Esophagus muscularis mucosa (tissue), 4 donors: ENCODE measurements around the gene COL5A1. TPM values are rescaled to one million over a fixed set of nuclear protein-coding genes. Genes with fewer than 3 reads are reported as not detected.

Source experiments
- DNase-seq: peaks from one replicate; pipeline ENCODE4 v3.0.0-alpha.2; 2017; ENCODE audit errors: extremely low spot score
- H3K27ac ChIP-seq, 4 donors: fragments of 200-600 bp; sonication (generic); replicated peaks in 1 of 4; 1 replicate in 3 of 4; 2 replicates in 1 of 4; pipeline ENCODE4 v1.5.1; 2016 to 2019; ENCODE audit warnings: mild to moderate bottlenecking in 1 of 4
- H3K27me3 ChIP-seq, 4 donors: fragments of 200-600 bp; sonication (generic); one replicate each; pipeline versions ENCODE4 v1.5.1 to v1.6.0; 2016 to 2019
- H3K36me3 ChIP-seq, 4 donors: fragments of 200-600 bp; sonication (generic); one replicate each; pipeline ENCODE4 v1.5.1; 2016 to 2019
- H3K4me1 ChIP-seq, 4 donors: fragments of 200-600 bp; sonication (generic); one replicate each; pipeline ENCODE4 v1.5.1; 2016 to 2019
- H3K4me3 ChIP-seq, 4 donors: fragments of 200-600 bp; sonication (generic); 1 replicate in 2 of 4; 2 replicates in 2 of 4; pipeline ENCODE4 v1.5.1; 2016 to 2019; ENCODE audit warnings: mild to moderate bottlenecking in 4 of 4, moderate library complexity in 1 of 4
- H3K9me3 ChIP-seq, 4 donors: fragments of 200-600 bp; sonication (generic); 1 replicate in 3 of 4; 2 replicates in 1 of 4; pipeline ENCODE4 v1.5.1; 2016 to 2019
- EP300 ChIP-seq: sonication (generic); formaldehyde crosslinking; IDR thresholded peaks from one replicate; pipeline ENCODE4 v1.6.1; 2017; ENCODE audit warnings: antibody characterized with exemption
- POLR2A ChIP-seq: fragments of 450-650 bp; IDR thresholded peaks from one replicate; pipeline ENCODE4 v1.6.1; 2017; ENCODE audit warnings: antibody characterized with exemption, moderate library complexity, mild to moderate bottlenecking, low read depth
- POLR2AphosphoS5 ChIP-seq, 2 donors: sonication (generic); formaldehyde crosslinking; IDR thresholded peaks; one replicate each; pipeline ENCODE4 v1.6.1; 2017; ENCODE audit warnings: antibody characterized with exemption in 2 of 2
- WGBS: methylation state at CpG from one replicate; pipeline ENCODE4 v1.1.5; 2018; 5-methylcytosine and 5-hydroxymethylcytosine counted together
- intact Hi-C: fragments of 100-400 bp; cut with DNase I; formaldehyde crosslinking; loops from one replicate; pipeline ENCODE4 v1.15.1; 2023
- total RNA-seq, 4 donors: library from RNA; depleted of rRNA; stranded (reverse); fragments of >200 nt; gene quantifications; one replicate each; pipeline versions ENCODE4 v1.1.0 to v1.2.1, GENCODE V29; 2016
- TF ChIP-seq, protein P1 (sequence below), 3 experiments: fragments of 200-600 bp in 2 of 3; fragments of 450-650 bp in 1 of 3; sonication (generic) in 2 of 3; IDR thresholded peaks; one replicate each; pipeline ENCODE4 v1.5.1; 2017 to 2019; ENCODE audit warnings: antibody characterized with exemption in 3 of 3, mild to moderate bottlenecking in 2 of 3, moderate library complexity in 1 of 3

COL5A1 gene
- total RNA-seq, 4 donors from 2014 or later = 36.0 to 89.5 (median 56.4) TPM

DNA sequence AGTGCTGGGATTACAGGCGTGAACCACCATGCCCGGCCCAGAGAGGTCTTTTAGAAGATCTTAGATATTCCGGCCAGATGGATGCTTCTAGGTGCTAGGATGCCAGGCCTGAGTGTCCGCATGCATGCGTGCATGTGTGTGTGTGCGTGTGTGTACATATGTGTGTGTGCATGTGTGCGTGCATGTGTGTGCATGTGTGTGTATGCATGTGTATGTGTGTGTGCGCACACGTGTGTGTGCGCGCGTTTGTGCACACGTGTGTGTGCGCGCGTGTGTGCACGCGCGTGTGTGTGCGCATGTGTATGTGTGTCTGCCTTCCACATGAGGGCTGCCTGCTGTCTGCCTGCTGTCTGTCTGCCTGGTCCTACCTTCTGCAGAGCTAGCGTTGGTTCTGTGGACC lies 151.0 kb downstream of the COL5A1 start:
- no peak for DNase-seq
- no peaks in the 10 kb centered on the region for H3K9me3 ChIP-seq
- H3K27ac ChIP-seq = no peak overlapping the region
- H3K4me3 ChIP-seq = no peak overlapping the region
- H3K27me3 ChIP-seq = no peaks in the 10 kb centered on the region
- WGBS = 78% methylated on average over 20 of the region's 21 CpGs
- H3K4me1 ChIP-seq = peaks cover 5 to 29% (median 18%) of the 10 kb centered on the region in 4 donors
- TF ChIP-seq, protein P1, sequence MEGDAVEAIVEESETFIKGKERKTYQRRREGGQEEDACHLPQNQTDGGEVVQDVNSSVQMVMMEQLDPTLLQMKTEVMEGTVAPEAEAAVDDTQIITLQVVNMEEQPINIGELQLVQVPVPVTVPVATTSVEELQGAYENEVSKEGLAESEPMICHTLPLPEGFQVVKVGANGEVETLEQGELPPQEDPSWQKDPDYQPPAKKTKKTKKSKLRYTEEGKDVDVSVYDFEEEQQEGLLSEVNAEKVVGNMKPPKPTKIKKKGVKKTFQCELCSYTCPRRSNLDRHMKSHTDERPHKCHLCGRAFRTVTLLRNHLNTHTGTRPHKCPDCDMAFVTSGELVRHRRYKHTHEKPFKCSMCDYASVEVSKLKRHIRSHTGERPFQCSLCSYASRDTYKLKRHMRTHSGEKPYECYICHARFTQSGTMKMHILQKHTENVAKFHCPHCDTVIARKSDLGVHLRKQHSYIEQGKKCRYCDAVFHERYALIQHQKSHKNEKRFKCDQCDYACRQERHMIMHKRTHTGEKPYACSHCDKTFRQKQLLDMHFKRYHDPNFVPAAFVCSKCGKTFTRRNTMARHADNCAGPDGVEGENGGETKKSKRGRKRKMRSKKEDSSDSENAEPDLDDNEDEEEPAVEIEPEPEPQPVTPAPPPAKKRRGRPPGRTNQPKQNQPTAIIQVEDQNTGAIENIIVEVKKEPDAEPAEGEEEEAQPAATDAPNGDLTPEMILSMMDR (IDR thresholded peaks at IDR 0.05) = no peak
- TF ChIP-seq POLR2AphosphoS5 (IDR thresholded peaks at IDR 0.05) (no peak), EP300 (no peak), POLR2A (no peak)
- H3K36me3 ChIP-seq = peaks cover 5 to 78% (median 33%) of the 10 kb centered on the region in 4 donors
- intact Hi-C loops = no loop called here

- intact Hi-C loops = no loop called here
- Histone ChIP-seq H3K4me1 (peaks cover 5 to 26% (median 15%) of the 10 kb centered on the region in 4 donors), H3K9me3 (no peaks in the 10 kb centered on the region), H3K36me3 (peaks cover 11 to 87% (median 37%) of the 10 kb centered on the region in 4 donors), H3K4me3 (no peak overlapping the region), H3K27me3 (no peaks in the 10 kb centered on the region), H3K27ac (no peak overlapping the region)
- no peak for DNase-seq
- no peak for TF ChIP-seq POLR2AphosphoS5 (IDR thresholded peaks at IDR 0.05)
- TF ChIP-seq, protein P1 (IDR thresholded peaks at IDR 0.05) = no peak
- TF ChIP-seq EP300 = no peak
- TF ChIP-seq POLR2A = no peak
- 89% methylated on average over 22 of the region's 23 CpGs for WGBS
These were observed 151.9 kb downstream of the COL5A1 start for GRCh38 chr9:134793288-134794188.

GRCh38 chr9:134794663-134795370 lies 153.2 kb downstream of the COL5A1 start:
- WGBS = 75% methylated on average over 12 of the region's 20 CpGs
- DNase-seq = no peak
- intact Hi-C loops = no loop called here

DNA sequence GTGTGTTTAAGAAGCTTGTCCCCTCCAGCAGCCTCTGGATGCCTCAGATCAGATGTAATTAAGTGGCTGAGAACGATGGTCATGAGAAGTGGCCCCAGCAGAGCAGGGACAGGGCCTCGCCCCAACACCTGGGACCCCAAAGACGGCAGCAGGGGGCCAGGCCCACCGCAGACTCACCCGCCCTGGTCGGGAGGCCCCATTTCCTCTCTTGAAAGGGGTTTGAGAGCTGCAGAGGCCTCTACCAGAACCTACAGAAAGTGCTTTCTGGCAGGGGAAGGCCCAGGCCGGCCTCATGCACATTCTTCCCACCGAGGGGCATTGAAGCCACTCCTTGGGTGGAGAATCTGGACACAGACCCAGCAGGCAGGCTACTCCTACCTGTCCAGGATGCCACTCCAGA lies 153.8 kb downstream of the COL5A1 start:
- no peak for DNase-seq
- intact Hi-C loops = no loop called here
- Histone ChIP-seq H3K9me3 (no peaks in the 10 kb centered on the region), H3K27me3 (no peaks in the 10 kb centered on the region), H3K4me3 (no peak overlapping the region), H3K36me3 (peaks cover 12 to 89% (median 40%) of the 10 kb centered on the region in 4 donors), H3K27ac (no peak overlapping the region), H3K4me1 (peaks cover 0 to 26% (median 6%) of the 10 kb centered on the region in 4 donors)
- 76% methylated on average over 8 of the region's 8 CpGs for WGBS
- no peak for TF ChIP-seq EP300
- TF ChIP-seq POLR2AphosphoS5 (IDR thresholded peaks at IDR 0.05) = no peak
- no peak for TF ChIP-seq POLR2A
- TF ChIP-seq, protein P1 (IDR thresholded peaks at IDR 0.05) = no peak

More at GRCh38 chr9:134794663-134795370, 153.2 kb downstream of the COL5A1 start:
- Histone ChIP-seq H3K27me3 (no peaks in the 10 kb centered on the region), H3K4me1 (peaks cover 0 to 23% (median 9%) of the 10 kb centered on the region in 4 donors), H3K9me3 (no peaks in the 10 kb centered on the region), H3K4me3 (no peak overlapping the region), H3K36me3 (peaks cover 12 to 90% (median 41%) of the 10 kb centered on the region in 4 donors), H3K27ac (no peak overlapping the region)
- TF ChIP-seq, protein P1 (IDR thresholded peaks at IDR 0.05) = no peak
- TF ChIP-seq POLR2A (no peak), POLR2AphosphoS5 (IDR thresholded peaks at IDR 0.05) (no peak), EP300 (no peak)
